Lung (tissue), 12 donors: Measurements from ENCODE around the gene NRROS. TPM values are rescaled to one million over a fixed set of nuclear protein-coding genes. Genes with fewer than 3 reads are reported as not detected.

ENCODE experiments used
- ATAC-seq: fragments of 200-7000 bp; cut with Tn5 transposase; one replicate; pipeline ENCODE4 v1.9.1; 2020; ENCODE audit warnings: moderate number of reproducible peaks; ENCODE audit not compliant: insufficient read depth, low FRiP score
- DNase-seq, 3 donors: peaks; one replicate each; pipeline ENCODE4 v3.0.0-alpha.2; 2013 to 2017
- H3K27ac ChIP-seq, 2 donors: one replicate each; pipeline ENCODE4 v1.5.1; 2013; ENCODE audit warnings: mild to moderate bottlenecking in 2 of 2, moderate library complexity in 2 of 2, control low read depth in 1 of 2, inconsistent platforms in 1 of 2, low read depth in 1 of 2, low read length in 1 of 2
- H3K27me3 ChIP-seq, 3 donors: one replicate each; pipeline ENCODE4 v1.5.1; 2013; ENCODE audit warnings: low read length in 2 of 3; ENCODE audit not compliant: control insufficient read depth in 3 of 3, insufficient read depth in 3 of 3
- H3K36me3 ChIP-seq, 4 donors: one replicate each; pipeline ENCODE4 v1.5.1; 2013; ENCODE audit warnings: low read length in 4 of 4, mild to moderate bottlenecking in 1 of 4, moderate library complexity in 1 of 4; ENCODE audit not compliant: control insufficient read depth in 4 of 4, insufficient read depth in 4 of 4
- H3K4me1 ChIP-seq, 5 donors: one replicate each; pipeline ENCODE4 v1.5.1; 2013; ENCODE audit warnings: low read length in 5 of 5, mild to moderate bottlenecking in 2 of 5, moderate library complexity in 1 of 5; ENCODE audit not compliant: control insufficient read depth in 5 of 5, insufficient read depth in 5 of 5
- H3K4me3 ChIP-seq: one replicate; pipeline ENCODE4 v1.5.1; 2013; ENCODE audit warnings: mild to moderate bottlenecking, control low read depth, moderate library complexity
- H3K9ac ChIP-seq, 2 donors: one replicate each; pipeline ENCODE4 v1.5.1; 2013; ENCODE audit warnings: low read length in 2 of 2, control low read depth in 1 of 2; ENCODE audit not compliant: insufficient read depth in 1 of 2
- H3K9me3 ChIP-seq, 4 donors: one replicate each; pipeline ENCODE4 v1.5.1; 2013; ENCODE audit warnings: low read length in 3 of 4, mild to moderate bottlenecking in 1 of 4, moderate library complexity in 1 of 4; ENCODE audit not compliant: control insufficient read depth in 4 of 4, insufficient read depth in 3 of 4
- CTCF ChIP-seq: IDR thresholded peaks from 2 replicates; pipeline ENCODE4 v1.5.1; 2012; ENCODE audit warnings: mild to moderate bottlenecking; ENCODE audit errors: control extremely low read depth, extremely low read depth
- WGBS, 2 donors: extraction: QIAGEN DNeasy Blood & Tissue Kit; methylation state at CpG; one replicate each; pipeline ENCODE4 v1.1.7; 2013; 5-methylcytosine and 5-hydroxymethylcytosine counted together
- polyA plus RNA-seq, 2 donors: library from polyadenylated mRNA; stranded (reverse); fragments of 200-250 nt; gene quantifications; one replicate each; pipeline ENCODE4 v1.2.1, GENCODE V29; 2013
- total RNA-seq, 2 donors: library from RNA; depleted of rRNA in 1 of 2; stranded (reverse); fragments of >200 nt in 1 of 2; gene quantifications; one replicate each; pipeline ENCODE4 v1.2.1, GENCODE V29; 2014 to 2021
- donor health status: control.
- donor health status: control.
- donor health status: Bipolar disorder and iron deficiency.
- donor health status: healthy.
- donor health status: DM: yes; HTN: yes; CAD: no.

The NRROS gene
- total and polyA plus RNA-seq, 4 donors = 6.6 to 17.6 (median 13.0) TPM

GRCh38 chr3:196625331-196625730 is 14.2 kb upstream of the NRROS start:
- H3K27me3 ChIP-seq = no peaks in the 10 kb centered on the region
- no peaks in the 10 kb centered on the region for H3K9me3 ChIP-seq
- DNase-seq = no peak
- H3K36me3 ChIP-seq = no peaks in the 10 kb centered on the region
- ATAC-seq = no peak
- WGBS, 2 donors = 59 to 80% methylated on average over 6 of the region's 6 CpGs
- no peak overlapping the region for H3K27ac ChIP-seq
- TF ChIP-seq CTCF = no peak
- H3K4me1 ChIP-seq = peaks cover 0 to 5% (median 0%) of the 10 kb centered on the region in 5 donors
- no peak overlapping the region for H3K4me3 ChIP-seq
- no peak overlapping the region for H3K9ac ChIP-seq

- TF ChIP-seq CTCF = no peak
- WGBS, 2 donors = 89 to 92% methylated on average over 8 of the region's 8 CpGs
- Histone ChIP-seq H3K4me3 (no peak overlapping the region), H3K9me3 (no peaks in the 10 kb centered on the region), H3K4me1 (peaks cover 0 to 8% (median 0%) of the 10 kb centered on the region in 5 donors), H3K36me3 (no peaks in the 10 kb centered on the region), H3K9ac (no peak overlapping the region), H3K27me3 (no peaks in the 10 kb centered on the region), H3K27ac (no peak overlapping the region)
- DNase-seq = no peak
- no peak for ATAC-seq
Measured at GRCh38 chr3:196627918-196628231, 11.6 kb upstream of the NRROS start.

- no peak overlapping the region for H3K4me3 ChIP-seq
- H3K9me3 ChIP-seq = no peaks in the 10 kb centered on the region
- WGBS, 2 donors = 57 to 89% methylated on average over 2 of the region's 2 CpGs
- no peak overlapping the region for H3K9ac ChIP-seq
- H3K27me3 ChIP-seq = no peaks in the 10 kb centered on the region
- no peaks in the 10 kb centered on the region for H3K36me3 ChIP-seq
- H3K4me1 ChIP-seq = peaks cover 0 to 8% (median 0%) of the 10 kb centered on the region in 5 donors
- no peak for TF ChIP-seq CTCF
- H3K27ac ChIP-seq = no peak overlapping the region
- DNase-seq = no peak
- no peak for ATAC-seq
Measured at GRCh38 chr3:196629228-196629627, 10.3 kb upstream of the NRROS start.

GRCh38 chr3:196631682-196632045 is 7.8 kb upstream of the NRROS start:
- no peak for TF ChIP-seq CTCF
- peak overlapping the region; percentile 65 to 81 for H3K9ac ChIP-seq

More at GRCh38 chr3:196631682-196632045, 7.8 kb upstream of the NRROS start:
- WGBS, 2 donors = 14 to 25% methylated on average over 5 of the region's 5 CpGs
- ATAC-seq = no peak
- Histone ChIP-seq H3K4me3 (peak overlapping the region; percentile 75), H3K4me1 (peaks cover 0 to 8% (median 0%) of the 10 kb centered on the region in 5 donors), H3K36me3 (no peaks in the 10 kb centered on the region), H3K27ac (peak overlapping the region; percentile 84 to 99), H3K9me3 (no peaks in the 10 kb centered on the region), H3K27me3 (no peaks in the 10 kb centered on the region)
- DNase-seq = no peak
